ENCODE measurements around the gene IRF1.

IRF1 gene

DNA sequence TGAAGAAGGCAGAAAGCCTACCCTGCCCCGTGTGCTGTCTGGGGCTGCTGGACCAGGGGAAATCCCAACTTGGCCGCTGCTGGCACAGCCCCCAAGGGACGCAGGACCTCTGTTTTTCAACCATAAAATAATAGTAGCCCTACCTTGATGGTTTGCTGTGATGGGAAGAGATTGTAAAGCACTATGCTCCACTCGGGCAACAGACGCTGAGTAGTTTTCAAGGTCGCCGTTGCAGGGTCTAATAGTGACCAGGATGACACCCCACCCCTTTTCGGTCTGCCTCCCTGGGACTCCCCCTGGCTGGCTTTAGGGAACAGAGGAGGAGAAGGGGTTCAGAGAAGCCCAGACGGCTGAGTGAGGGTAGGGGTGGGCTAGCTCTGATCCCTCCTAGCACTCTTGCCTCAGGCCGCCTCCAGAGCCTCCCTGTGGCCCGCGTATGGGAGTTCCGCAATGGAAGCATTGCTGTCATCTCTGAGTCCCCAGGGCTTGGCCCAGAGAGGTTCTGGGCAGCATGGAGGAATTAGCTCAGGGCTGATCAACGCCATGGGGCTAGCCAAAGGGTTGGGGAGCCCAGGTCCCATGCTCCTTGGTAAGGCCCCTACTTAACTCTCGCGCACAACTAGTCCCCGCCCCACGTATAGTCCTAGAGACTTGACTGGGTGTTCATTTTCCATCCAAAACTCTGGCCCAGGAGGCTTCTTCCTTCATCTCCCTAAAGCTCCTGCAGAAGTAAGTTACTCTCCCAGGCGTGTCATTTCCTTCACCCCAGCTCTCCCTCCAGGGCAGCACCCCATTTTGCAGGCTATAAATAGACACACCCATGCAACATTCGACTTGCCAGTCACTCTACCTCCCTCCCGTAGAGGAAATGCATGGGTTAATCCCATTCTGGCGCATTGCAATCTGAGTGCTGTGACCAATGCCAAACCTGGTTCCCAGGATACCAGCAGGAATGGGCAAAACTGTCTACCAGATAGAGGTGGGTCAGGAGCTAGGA lies 1.1 kb upstream of the IRF1 start:
- H3K4me3 ChIP-seq (ENCODE audit: low read depth, low read length) = peak overlapping the region; percentile 69
- peak; percentile 52 for DNase-seq (ENCODE audit: low read depth)
- TF ChIP-seq, protein P1, sequence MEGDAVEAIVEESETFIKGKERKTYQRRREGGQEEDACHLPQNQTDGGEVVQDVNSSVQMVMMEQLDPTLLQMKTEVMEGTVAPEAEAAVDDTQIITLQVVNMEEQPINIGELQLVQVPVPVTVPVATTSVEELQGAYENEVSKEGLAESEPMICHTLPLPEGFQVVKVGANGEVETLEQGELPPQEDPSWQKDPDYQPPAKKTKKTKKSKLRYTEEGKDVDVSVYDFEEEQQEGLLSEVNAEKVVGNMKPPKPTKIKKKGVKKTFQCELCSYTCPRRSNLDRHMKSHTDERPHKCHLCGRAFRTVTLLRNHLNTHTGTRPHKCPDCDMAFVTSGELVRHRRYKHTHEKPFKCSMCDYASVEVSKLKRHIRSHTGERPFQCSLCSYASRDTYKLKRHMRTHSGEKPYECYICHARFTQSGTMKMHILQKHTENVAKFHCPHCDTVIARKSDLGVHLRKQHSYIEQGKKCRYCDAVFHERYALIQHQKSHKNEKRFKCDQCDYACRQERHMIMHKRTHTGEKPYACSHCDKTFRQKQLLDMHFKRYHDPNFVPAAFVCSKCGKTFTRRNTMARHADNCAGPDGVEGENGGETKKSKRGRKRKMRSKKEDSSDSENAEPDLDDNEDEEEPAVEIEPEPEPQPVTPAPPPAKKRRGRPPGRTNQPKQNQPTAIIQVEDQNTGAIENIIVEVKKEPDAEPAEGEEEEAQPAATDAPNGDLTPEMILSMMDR (IDR thresholded peaks at IDR 0.05; ENCODE audit: insufficient read depth, low read depth, low read length, missing control alignments) = no peak

DNA sequence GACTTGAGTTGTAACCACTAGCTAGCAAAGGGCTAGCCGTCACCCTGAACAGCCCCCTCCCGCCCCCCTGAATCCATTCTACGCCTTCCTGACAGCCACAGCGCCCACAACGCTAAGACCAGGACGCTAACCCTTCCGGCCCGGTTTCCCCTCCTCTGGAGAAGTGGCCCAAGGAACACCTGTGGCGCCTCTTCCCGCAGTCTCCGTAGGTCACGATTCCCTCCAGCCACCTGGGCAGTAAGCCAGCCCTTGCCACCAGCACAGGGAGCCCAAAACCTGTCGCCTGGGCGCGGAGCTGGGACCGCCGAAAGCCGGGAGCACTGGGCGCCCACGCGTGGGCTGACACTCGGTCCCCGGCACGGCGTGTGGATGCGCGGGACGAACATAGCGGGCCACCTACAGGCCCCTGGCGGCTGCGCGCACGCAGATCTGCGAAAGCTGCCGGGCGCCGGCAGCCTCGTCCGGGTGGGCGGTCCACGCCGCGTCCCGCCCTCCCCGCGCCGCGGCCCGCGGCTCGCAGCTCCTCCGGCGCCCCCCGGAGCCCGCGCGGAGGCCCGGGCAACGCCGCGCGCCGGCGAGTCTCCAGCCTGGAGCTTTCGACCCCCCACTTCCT lies 596 bp downstream of the IRF1 start:
- H3K4me3 ChIP-seq (ENCODE audit: low read depth, low read length) = peak overlapping the region; percentile 73
- TF ChIP-seq, protein P1 (IDR thresholded peaks at IDR 0.05; ENCODE audit: insufficient read depth, low read depth, low read length, missing control alignments) = no peak
- DNase-seq (ENCODE audit: low read depth) = peak; percentile 72

DNA sequence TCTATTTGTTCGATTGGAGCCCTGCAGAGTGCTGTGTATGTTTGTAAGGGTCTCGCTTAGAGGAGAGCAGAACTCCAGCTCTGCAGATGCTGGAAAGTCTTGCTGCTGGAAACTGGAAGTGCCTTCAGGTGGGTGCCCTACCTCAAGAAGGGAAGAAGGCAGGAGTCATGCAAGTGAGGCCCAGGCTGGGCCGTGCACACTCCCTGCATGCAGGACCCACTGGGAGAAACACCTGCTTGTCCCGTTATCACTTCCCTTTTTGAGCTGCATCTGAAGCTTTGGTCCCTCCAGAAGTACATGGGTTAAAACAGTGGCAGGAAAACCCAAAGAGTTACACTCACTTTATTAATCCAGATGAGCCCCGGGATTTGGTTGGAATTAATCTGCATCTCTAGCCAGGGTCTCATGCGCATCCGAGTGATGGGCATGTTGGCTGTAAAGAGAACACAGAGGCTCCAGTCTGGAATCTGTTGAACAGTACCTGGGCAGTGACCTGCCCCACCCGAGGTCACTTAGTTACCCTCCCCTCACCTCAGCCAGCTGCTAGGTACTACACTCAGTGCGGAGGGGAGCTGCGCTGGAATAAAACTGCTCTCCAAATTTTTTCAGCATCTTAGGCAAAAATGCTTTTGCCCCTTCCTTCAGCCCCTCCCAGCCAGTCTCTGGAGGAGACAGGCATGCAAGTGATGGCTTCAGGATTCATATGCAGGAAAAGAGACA lies 1.4 kb downstream of the IRF1 start:
- TF ChIP-seq, protein P1 (IDR thresholded peaks at IDR 0.05; ENCODE audit: insufficient read depth, low read depth, low read length, missing control alignments) = no peak
- H3K4me3 ChIP-seq (ENCODE audit: low read depth, low read length) = peak overlapping the region; percentile 73
- DNase-seq (ENCODE audit: low read depth) = peak; percentile 49

DNA sequence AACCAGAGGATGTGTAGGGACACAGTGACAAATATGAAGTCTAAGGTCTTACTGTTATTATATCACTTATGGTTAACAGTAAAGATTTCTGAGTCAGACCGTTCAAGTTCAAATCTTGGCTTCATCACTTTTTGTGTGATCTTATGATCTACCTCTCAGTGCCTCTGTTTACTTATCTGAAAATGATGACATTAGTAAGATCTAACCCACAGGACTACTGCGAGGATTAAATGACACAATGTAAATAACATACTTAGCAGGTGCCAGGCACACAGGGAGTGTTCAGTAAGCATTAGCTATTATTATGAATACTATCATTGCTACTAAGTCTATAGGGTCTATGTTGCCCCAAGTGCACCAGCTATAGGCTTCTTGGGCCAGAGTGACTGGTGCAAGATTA lies 2.0 kb downstream of the IRF1 start:
- DNase-seq (ENCODE audit: low read depth) = no peak

DNA sequence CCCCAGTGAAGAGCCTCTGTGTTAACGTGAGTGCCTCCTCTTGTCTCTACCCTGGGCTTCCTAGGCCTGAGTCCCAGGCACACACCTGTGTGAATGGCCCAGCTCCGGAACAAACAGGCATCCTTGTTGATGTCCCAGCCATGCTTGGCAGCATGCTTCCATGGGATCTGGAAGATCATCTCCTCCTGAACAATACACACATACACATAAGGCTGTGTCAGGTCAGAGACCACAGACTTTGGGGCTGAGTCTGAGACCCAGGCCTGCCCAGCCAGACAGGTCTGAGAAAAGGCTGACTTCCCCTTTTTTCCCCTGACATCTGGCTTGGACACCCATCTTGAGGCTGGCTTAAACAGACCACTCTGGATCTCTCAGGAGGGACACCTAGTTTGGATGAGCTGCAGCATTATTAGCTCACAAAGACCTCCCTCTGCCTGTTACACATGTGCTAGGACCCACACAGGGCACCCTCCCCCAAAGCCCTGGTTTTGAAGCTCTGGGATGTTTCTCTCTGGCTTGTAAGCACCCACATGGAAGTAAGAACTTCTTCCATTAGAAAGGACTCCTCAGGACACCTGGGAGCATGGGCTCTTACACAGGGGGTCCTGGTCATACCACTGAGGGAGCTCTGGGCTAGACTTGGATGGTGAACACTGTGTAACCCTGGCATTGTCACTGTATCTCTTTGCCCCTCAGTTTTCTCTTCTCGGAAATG lies 2.6 kb downstream of the IRF1 start:
- TF ChIP-seq, protein P1 (IDR thresholded peaks at IDR 0.05; ENCODE audit: insufficient read depth, low read depth, low read length, missing control alignments) = no peak
- DNase-seq (ENCODE audit: low read depth) = peak; percentile 48
- peak overlapping the region; percentile 73 for H3K4me3 ChIP-seq (ENCODE audit: low read depth, low read length)

More for the DNA sequence above, 2.0 kb downstream of the IRF1 start:
- TF ChIP-seq, protein P1 (IDR thresholded peaks at IDR 0.05; ENCODE audit: insufficient read depth, low read depth, low read length, missing control alignments) = no peak
- peak overlapping the region; percentile 73 for H3K4me3 ChIP-seq (ENCODE audit: low read depth, low read length)

DNA sequence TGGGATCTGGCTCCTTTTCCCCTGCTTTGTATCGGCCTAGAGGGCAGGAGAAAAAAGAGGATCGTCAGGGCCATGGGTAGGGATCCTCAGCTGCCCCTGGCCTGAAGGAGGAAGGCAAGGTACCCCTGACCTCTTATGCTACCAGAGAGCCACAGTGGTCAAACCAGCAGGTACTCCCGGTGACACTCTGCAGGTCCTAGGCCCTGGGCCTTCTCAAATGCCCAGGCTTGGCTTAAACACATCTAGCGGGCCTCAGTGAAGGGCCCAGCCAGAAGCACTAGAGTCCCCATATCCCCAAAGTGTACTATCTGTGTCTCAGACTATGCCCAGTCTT lies 3.5 kb downstream of the IRF1 start:
- DNase-seq (ENCODE audit: low read depth) = no peak
- TF ChIP-seq, protein P1 (IDR thresholded peaks at IDR 0.05; ENCODE audit: insufficient read depth, low read depth, low read length, missing control alignments) = no peak
- H3K4me3 ChIP-seq (ENCODE audit: low read depth, low read length) = no peak overlapping the region

Measured in GM12865 (cell line).